HepG2 (cell line): ENCODE data around the gene PDE2A. TPM values are rescaled to one million over a fixed set of nuclear protein-coding genes. Genes with fewer than 3 reads are reported as not detected.

Experiments used
- ATAC-seq: fragments of 200-7000 bp; cut with Tn5 transposase; 3 replicates; pipeline ENCODE4 v1.9.1; 2020; ENCODE audit warnings: mild to moderate bottlenecking, moderate library complexity
- BruUV-seq: library from RNA; stranded (reverse); fragments of 400-500 nt; replicated peaks from 2 replicates; lab custom pipeline; 2021; lab: Mats Ljungman, UMichigan
- CTCF ChIA-PET: fragments of 300-600 bp; formaldehyde crosslinking; extraction: SDS; loops from one replicate; lab custom pipeline; 2021; ENCODE audit warnings: low total read pairs, inconsistent platforms, low intra/inter-chr PET ratio; lab: Yijun Ruan, JAX
- POLR2A ChIA-PET: fragments of 350-600 bp; sonication (Branson Sonifier 250); formaldehyde crosslinking; loops from one replicate; lab custom pipeline; 2020; ENCODE audit warnings: antibody characterized with exemption, inconsistent platforms; lab: Yijun Ruan, JAX
- DNase-seq: peaks from one replicate; pipeline ENCODE4 v3.0.0-alpha.2; 2015; ENCODE audit warnings: low spot score
- FAIRE-seq: peaks from 3 replicates; lab custom pipeline; 2011; peaks lifted over from hg19 to GRCh38; lab: Jason Lieb, UNC
- H2AFZ ChIP-seq: one replicate; pipeline ENCODE4 v1.6.1; 2011; ENCODE audit warnings: low read length, inconsistent platforms
- H3K27ac ChIP-seq: fragments of 300-600 bp; 3 replicates; pipeline ENCODE4 v1.8.0; 2011; ENCODE audit warnings: mixed run types, mild to moderate bottlenecking, mixed read lengths, low read length, inconsistent platforms; ENCODE audit not compliant: insufficient read depth; ENCODE audit errors: extremely low read length
- H3K27me3 ChIP-seq, 2 experiments: fragments of 200-600 bp in 1 of 2; 2 replicates in 1 of 2; 3 replicates in 1 of 2; pipeline versions ENCODE4 v1.6.0 to v1.8.0; 2011; ENCODE audit warnings: low read length in 2 of 2, mild to moderate bottlenecking in 2 of 2, moderate library complexity in 2 of 2, inconsistent platforms in 1 of 2; ENCODE audit not compliant: insufficient read depth in 2 of 2, control insufficient read depth in 1 of 2
- H3K36me3 ChIP-seq, 2 experiments: fragments of 200-600 bp in 1 of 2; replicated peaks in 1 of 2; 2 replicates in 1 of 2; 3 replicates in 1 of 2; pipeline versions ENCODE4 v1.5.1 to v1.8.0; 2011; ENCODE audit warnings: low read length in 2 of 2, inconsistent platforms in 1 of 2; ENCODE audit not compliant: insufficient read depth in 2 of 2, control insufficient read depth in 1 of 2
- H3K4me1 ChIP-seq: 2 replicates; pipeline ENCODE4 v1.5.1; 2012; ENCODE audit warnings: low read length, inconsistent platforms; ENCODE audit not compliant: insufficient read depth
- H3K4me2 ChIP-seq: 2 replicates; pipeline ENCODE4 v1.6.0; 2011; ENCODE audit warnings: low read depth, low read length, inconsistent platforms
- H3K4me3 ChIP-seq, 3 experiments: fragments of 200-600 bp in 1 of 3; sonication (generic), shearing (Covaris generic) in 1 of 3; replicated peaks in 1 of 3; 2 replicates each; pipeline ENCODE4 v1.5.1; 2011 to 2016; ENCODE audit warnings: low read length in 3 of 3, inconsistent platforms in 2 of 3, low read depth in 2 of 3, mild to moderate bottlenecking in 2 of 3, control low read depth in 1 of 3, mixed read lengths in 1 of 3; ENCODE audit not compliant: insufficient read depth in 1 of 3
- H3K79me2 ChIP-seq: one replicate; pipeline ENCODE4 v1.6.1; 2011; ENCODE audit warnings: low read length, inconsistent platforms; ENCODE audit not compliant: insufficient read depth
- H3K9ac ChIP-seq: 2 replicates; pipeline ENCODE4 v1.6.0; 2011; ENCODE audit warnings: mild to moderate bottlenecking, low read depth, low read length, inconsistent platforms; ENCODE audit not compliant: insufficient read depth
- H3K9me3 ChIP-seq: 2 replicates; pipeline ENCODE4 v1.5.1; 2012; ENCODE audit warnings: mild to moderate bottlenecking, low read length
- H4K20me1 ChIP-seq: 2 replicates; pipeline ENCODE4 v1.6.0; 2011; ENCODE audit warnings: inconsistent platforms, mild to moderate bottlenecking, low read length, moderate library complexity; ENCODE audit not compliant: insufficient read depth
- CHD4 ChIP-seq: fragments of 200-600 bp; sonication (generic); IDR thresholded peaks from 2 replicates; pipeline ENCODE4 v1.7.0; 2017; ENCODE audit warnings: mild to moderate bottlenecking, low read length, borderline replicate concordance
- CSRNP1 ChIP-seq: sonication (generic); formaldehyde crosslinking; IDR thresholded peaks from 2 replicates; pipeline ENCODE4 v1.8.1; 2023; ENCODE audit warnings: mild to moderate bottlenecking, missing genetic modification reagents
- MATR3 ChIP-seq: sonication (generic); formaldehyde crosslinking; IDR thresholded peaks from 2 replicates; pipeline ENCODE4 v1.4.0; 2020; ENCODE audit warnings: missing genetic modification reagents
- ZFX ChIP-seq: sonication (generic); formaldehyde crosslinking; IDR thresholded peaks from 2 replicates; pipeline ENCODE4 v1.4.0; 2020; ENCODE audit warnings: mild to moderate bottlenecking, low read depth, missing genetic modification reagents, moderate library complexity
- ZNF367 ChIP-seq: sonication (generic); formaldehyde crosslinking; IDR thresholded peaks from 2 replicates; pipeline ENCODE4 v1.4.0; 2020; ENCODE audit warnings: missing genetic modification reagents, borderline replicate concordance
- ZSCAN12 ChIP-seq: sonication (generic); formaldehyde crosslinking; IDR thresholded peaks from 2 replicates; pipeline ENCODE4 v1.9.0; 2021; ENCODE audit warnings: mild to moderate bottlenecking, missing genetic modification reagents
- WGBS: methylation state at CpG from one replicate; pipeline ENCODE4 v1.1.6; 2017; ENCODE audit warnings: low lambda C conversion rate; 5-methylcytosine and 5-hydroxymethylcytosine counted together
- in situ Hi-C: cut with HindIII; loops from 2 replicates; pipeline ENCODE4 v1.10.0; 2017; ENCODE audit warnings: low pct_unique_long_range_greater_than_20kb; ENCODE audit not compliant: extremely low pct_ligation_motif_present
- intact Hi-C: fragments of 100-400 bp; cut with micrococcal nuclease; formaldehyde crosslinking; loops from one replicate; pipeline ENCODE4 v1.10.0; 2022; ENCODE audit not compliant: unreplicated experiment
- polyA plus RNA-seq, 8 experiments: library from polyadenylated mRNA; depleted of rRNA in 3 of 8; stranded (reverse) in 7 of 8; unstranded in 1 of 8; fragments of >200 nt; fragmentation: Illumina TruSeq in 4 of 8; extraction: Trizol in 4 of 8; gene quantifications; 2 replicates each; pipeline versions ENCODE4 v1.2.1 to v1.2.3, GENCODE V29; 2011 to 2016; ENCODE audit warnings: low read depth in 4 of 8, missing spikeins in 1 of 8, mixed read lengths in 1 of 8; ENCODE audit not compliant: insufficient read depth in 1 of 8
- total RNA-seq, 5 experiments: library from RNA; depleted of rRNA; stranded (reverse); fragments of >200 nt; fragmentation: Illumina TruSeq; extraction: Trizol; gene quantifications; 2 replicates each; pipeline ENCODE4 v1.2.3, GENCODE V29; 2016; ENCODE audit warnings: low read depth in 1 of 5

The PDE2A gene
- total and polyA plus RNA-seq, 2 of the 13 experiments (the other 11 are each of a cell fraction or from before 2014, with no cell fraction given), result 3.1 TPM; not detected in 1

- Histone ChIP-seq H3K36me3 (no peaks in the 10 kb centered on the region), H3K79me2 (no peaks in the 10 kb centered on the region), H3K4me2 (no peak overlapping the region), H3K27ac (no peak overlapping the region), H3K9me3 (no peaks in the 10 kb centered on the region), H3K27me3 (peaks cover 19 to 86% of the 10 kb centered on the region in 2 experiments), H3K4me1 (no peaks in the 10 kb centered on the region), H4K20me1 (peaks cover 6% of the 10 kb centered on the region; the same call in 1 of the 2 replicates), H2AFZ (no peak overlapping the region), H3K9ac (no peak overlapping the region), H3K4me3 (no peak overlapping the region)
- no peak for ATAC-seq
- no peak for FAIRE-seq
- intact Hi-C loops, result no loop called here
- ChIA-PET CTCF (no interaction called here), POLR2A (no interaction called here)
- no TSS peak for BruUV-seq
- 8% methylated on average over 7 of the region's 8 CpGs for WGBS
- TF ChIP-seq MATR3 (CRISPR knock-in tag) (no peak), CHD4 (no peak), ZSCAN12 (no peak), ZFX (CRISPR knock-in tag) (no peak), CSRNP1 (CRISPR knock-in tag) (no peak), ZNF367 (no peak)
- DNase-seq, result no peak
- in situ Hi-C loops, result no loop called here
Measured at GRCh38 chr11:72592698-72593495, 81.3 kb downstream of the PDE2A start.
